PC-3 (cell line): ENCODE data around the gene APOL4.

Experiments used
- CTCF ChIP-seq: fragments of 300-600 bp; sonication (generic); conservative IDR thresholded peaks from 2 replicates; pipeline ENCODE4 v1.5.1; 2017; ENCODE audit warnings: antibody characterized with exemption, low read depth, mild to moderate bottlenecking, low read length
- EZH2 ChIP-seq: fragments of 300-600 bp; sonication (generic); IDR thresholded peaks from one replicate; pipeline ENCODE4 v1.6.1; 2017; ENCODE audit warnings: antibody characterized with exemption, mild to moderate bottlenecking, low read length; ENCODE audit not compliant: unreplicated experiment
- EZH2phosphoT487 ChIP-seq: fragments of 300-600 bp; sonication (generic); IDR thresholded peaks from 2 replicates; pipeline ENCODE4 v1.6.1; 2018; ENCODE audit warnings: mild to moderate bottlenecking, antibody characterized with exemption, low read length, borderline replicate concordance

DNA sequence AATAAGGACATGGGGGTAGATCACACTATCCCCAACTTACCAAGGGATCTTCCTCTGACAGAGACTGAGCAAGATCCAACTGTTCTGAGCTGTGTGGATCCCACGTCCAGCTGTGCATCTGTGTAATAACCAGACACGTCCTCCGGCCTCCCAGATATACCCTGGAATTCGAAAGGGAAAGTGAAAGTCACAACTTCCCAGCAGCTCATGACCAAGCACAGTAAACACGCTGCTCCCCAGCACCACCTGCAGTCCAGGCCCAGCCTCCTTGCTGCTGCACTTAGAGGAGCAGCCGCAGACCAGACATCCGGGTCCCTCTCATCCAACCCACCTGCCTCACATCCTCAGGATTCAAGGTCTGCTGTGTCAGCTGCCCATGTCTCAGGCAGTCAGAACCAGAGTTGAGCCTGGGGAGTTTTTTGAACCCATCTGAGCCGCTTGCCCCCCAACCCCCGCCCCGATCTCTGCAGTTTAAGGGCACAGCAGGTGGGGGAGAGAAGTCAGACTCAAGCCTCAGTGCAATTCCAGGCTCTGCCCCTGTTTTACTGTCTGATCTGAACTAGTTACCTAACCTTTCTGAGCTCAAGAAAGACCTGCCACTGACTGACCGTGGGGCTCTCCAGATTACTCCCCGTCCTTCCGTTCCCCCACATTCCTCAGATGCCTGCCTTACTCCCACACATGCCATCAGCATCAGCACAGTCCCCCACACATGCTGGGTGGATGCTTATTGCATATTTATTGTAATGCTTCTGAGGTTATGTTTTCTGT is 38.0 kb upstream of the APOL4 start, which contains the start of gene APOL2:
- TF ChIP-seq CTCF (peak; percentile 55), EZH2 (no peak), EZH2phosphoT487 (no peak)
